Mesodermal cell (in vitro differentiated cells): ENCODE results near the gene MAPK4.

Experiments used
- H3K27ac ChIP-seq: 2 replicates; pipeline ENCODE4 v1.7.0; 2013; ENCODE audit warnings: mild to moderate bottlenecking, low read depth, low read length, moderate library complexity; ENCODE audit not compliant: severe bottlenecking
- H3K36me3 ChIP-seq: 2 replicates; pipeline ENCODE4 v1.7.1; 2013; ENCODE audit warnings: mild to moderate bottlenecking, low read length, moderate library complexity; ENCODE audit not compliant: control insufficient read depth, insufficient read depth
- H3K4me1 ChIP-seq: one replicate; pipeline ENCODE4 v1.7.1; 2013; ENCODE audit warnings: mild to moderate bottlenecking, low read length; ENCODE audit not compliant: insufficient read depth, control insufficient read depth, poor library complexity, severe bottlenecking
- H3K4me3 ChIP-seq: 2 replicates; pipeline ENCODE4 v1.7.0; 2013; ENCODE audit warnings: low read length, control low read depth, mild to moderate bottlenecking; ENCODE audit not compliant: insufficient read depth, poor library complexity, severe bottlenecking; ENCODE audit errors: extremely low read depth
- H3K9me3 ChIP-seq: 2 replicates; pipeline ENCODE4 v1.7.1; 2013; ENCODE audit warnings: mild to moderate bottlenecking, low read length, moderate library complexity; ENCODE audit not compliant: control insufficient read depth
- WGBS, 2 experiments: methylation state at CpG; one replicate each; pipeline ENCODE4 v1.1.5; 2013; ENCODE audit warnings: missing lambda C conversion rate in 2 of 2; ENCODE audit not compliant: insufficient coverage in 2 of 2; 5-methylcytosine and 5-hydroxymethylcytosine counted together

Gene MAPK4

DNA sequence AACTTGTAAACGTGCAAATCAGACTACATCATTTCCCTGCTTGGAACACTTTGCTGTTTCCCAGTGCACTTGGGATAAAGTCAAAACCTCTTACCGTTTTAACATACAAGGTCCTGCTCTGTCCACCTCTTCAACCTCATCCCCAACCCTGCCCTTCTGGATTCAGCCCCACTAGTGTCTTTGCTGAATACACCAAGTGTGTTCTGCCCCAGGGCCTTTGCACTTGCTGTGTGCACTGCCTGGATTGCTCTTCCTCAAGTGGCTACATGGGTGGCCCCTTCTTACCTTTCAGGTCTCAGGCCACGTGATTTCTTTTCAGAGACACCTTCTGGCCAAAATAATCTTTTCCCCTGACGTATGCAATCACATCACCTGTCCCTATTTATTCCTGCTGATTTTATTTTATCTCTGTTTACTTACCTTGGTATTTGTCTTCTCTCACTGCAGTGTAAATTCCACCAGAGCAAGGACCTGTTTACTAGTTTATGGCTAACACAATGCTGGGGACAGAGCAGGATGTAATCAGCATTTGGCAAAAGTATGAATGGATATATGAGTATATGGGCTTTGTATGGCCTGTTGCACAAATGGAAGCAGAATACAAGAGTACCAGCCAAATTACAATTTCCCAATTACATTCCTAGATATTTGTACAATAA, 63.9 kb downstream of the MAPK4 start:
- H3K36me3 ChIP-seq = no peaks in the 10 kb centered on the region
- H3K27ac ChIP-seq = no peak overlapping the region
- H3K4me1 ChIP-seq = peaks cover 2% of the 10 kb centered on the region
- 72 to 88% methylated on average over 4 of the region's 4 CpGs for WGBS, 2 experiments
- H3K4me3 ChIP-seq = no peak overlapping the region
- no peaks in the 10 kb centered on the region for H3K9me3 ChIP-seq

DNA sequence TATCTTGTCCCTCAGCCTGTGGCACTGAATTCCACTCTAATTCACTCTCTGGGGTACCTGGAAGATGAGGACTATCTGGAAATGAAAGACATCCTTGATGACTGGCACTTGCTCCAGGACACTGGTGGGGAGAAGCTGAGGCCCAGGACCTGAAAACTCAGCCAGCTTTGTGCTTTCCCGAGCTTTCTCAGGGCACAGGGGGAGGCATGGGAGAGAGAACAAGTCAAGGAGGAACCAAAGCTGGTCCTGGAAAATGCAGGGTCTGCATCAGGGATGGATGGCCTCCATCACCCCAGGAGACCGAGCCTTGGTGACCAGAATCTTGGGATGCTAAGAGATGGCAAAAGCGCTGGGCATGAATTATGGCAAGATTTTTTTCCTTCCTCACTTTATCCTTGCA, 65.1 kb downstream of the MAPK4 start:
- WGBS, 2 experiments = 86 to 95% methylated on average over 1 to 3 of the region's 3 CpGs
- peaks cover 3% of the 10 kb centered on the region for H3K4me1 ChIP-seq
- no peaks in the 10 kb centered on the region for H3K9me3 ChIP-seq
- no peak overlapping the region for H3K4me3 ChIP-seq
- no peak overlapping the region for H3K27ac ChIP-seq
- H3K36me3 ChIP-seq = no peaks in the 10 kb centered on the region

GRCh38 chr18:50626317-50626716, 66.4 kb downstream of the MAPK4 start:
- Histone ChIP-seq H3K4me3 (no peak overlapping the region), H3K36me3 (no peaks in the 10 kb centered on the region)
- WGBS, 2 experiments = 77 to 96% methylated on average over 5 to 9 of the region's 10 CpGs

GRCh38 chr18:50627594-50628532, 68.0 kb downstream of the MAPK4 start:
- 87 to 88% methylated on average over 12 to 13 of the region's 16 CpGs for WGBS, 2 experiments
- H3K4me1 ChIP-seq = peaks cover 20% of the 10 kb centered on the region

More at GRCh38 chr18:50626317-50626716, 66.4 kb downstream of the MAPK4 start:
- Histone ChIP-seq H3K4me1 (peaks cover 7% of the 10 kb centered on the region), H3K9me3 (no peaks in the 10 kb centered on the region), H3K27ac (no peak overlapping the region)

GRCh38 chr18:50628533-50628905, 68.6 kb downstream of the MAPK4 start:
- no peaks in the 10 kb centered on the region for H3K9me3 ChIP-seq
- H3K36me3 ChIP-seq = no peaks in the 10 kb centered on the region
- 83 to 100% methylated on average over 1 of the region's 2 CpGs for WGBS, 2 experiments
- peaks cover 27% of the 10 kb centered on the region for H3K4me1 ChIP-seq
- H3K4me3 ChIP-seq = no peak overlapping the region
- H3K27ac ChIP-seq = no peak overlapping the region

More at GRCh38 chr18:50627594-50628532, 68.0 kb downstream of the MAPK4 start:
- H3K27ac ChIP-seq = no peak overlapping the region
- no peaks in the 10 kb centered on the region for H3K9me3 ChIP-seq
- no peaks in the 10 kb centered on the region for H3K36me3 ChIP-seq
- no peak overlapping the region for H3K4me3 ChIP-seq

- Histone ChIP-seq H3K9me3 (no peaks in the 10 kb centered on the region), H3K27ac (no peak overlapping the region), H3K36me3 (no peaks in the 10 kb centered on the region), H3K4me1 (peaks cover 28% of the 10 kb centered on the region), H3K4me3 (no peak overlapping the region)
- WGBS, 2 experiments = 96 to 98% methylated on average over 5 of the region's 5 CpGs
Measured at GRCh38 chr18:50629148-50629631, 69.3 kb downstream of the MAPK4 start.

- H3K4me1 ChIP-seq = peaks cover 28% of the 10 kb centered on the region
- WGBS, 2 experiments = 97 to 98% methylated on average over 8 of the region's 8 CpGs
- no peak overlapping the region for H3K27ac ChIP-seq
- H3K4me3 ChIP-seq = no peak overlapping the region
- H3K36me3 ChIP-seq = no peaks in the 10 kb centered on the region
- H3K9me3 ChIP-seq = no peaks in the 10 kb centered on the region
Measured at GRCh38 chr18:50630895-50631294, 71.0 kb downstream of the MAPK4 start.

- Histone ChIP-seq H3K4me1 (peaks cover 28% of the 10 kb centered on the region), H3K27ac (no peak overlapping the region), H3K4me3 (no peak overlapping the region), H3K36me3 (no peaks in the 10 kb centered on the region), H3K9me3 (no peaks in the 10 kb centered on the region)
- WGBS, 2 experiments = 92 to 97% methylated on average over 5 to 6 of the region's 8 CpGs
Measured at GRCh38 chr18:50632895-50633515, 73.1 kb downstream of the MAPK4 start.

- Histone ChIP-seq H3K9me3 (no peaks in the 10 kb centered on the region), H3K36me3 (no peaks in the 10 kb centered on the region), H3K4me3 (no peak overlapping the region), H3K27ac (no peak overlapping the region), H3K4me1 (peaks cover 25% of the 10 kb centered on the region)
- 80% methylated on average over 1 to 2 of the region's 3 CpGs for WGBS, 2 experiments
Measured at GRCh38 chr18:50633992-50634391, 74.1 kb downstream of the MAPK4 start.

DNA sequence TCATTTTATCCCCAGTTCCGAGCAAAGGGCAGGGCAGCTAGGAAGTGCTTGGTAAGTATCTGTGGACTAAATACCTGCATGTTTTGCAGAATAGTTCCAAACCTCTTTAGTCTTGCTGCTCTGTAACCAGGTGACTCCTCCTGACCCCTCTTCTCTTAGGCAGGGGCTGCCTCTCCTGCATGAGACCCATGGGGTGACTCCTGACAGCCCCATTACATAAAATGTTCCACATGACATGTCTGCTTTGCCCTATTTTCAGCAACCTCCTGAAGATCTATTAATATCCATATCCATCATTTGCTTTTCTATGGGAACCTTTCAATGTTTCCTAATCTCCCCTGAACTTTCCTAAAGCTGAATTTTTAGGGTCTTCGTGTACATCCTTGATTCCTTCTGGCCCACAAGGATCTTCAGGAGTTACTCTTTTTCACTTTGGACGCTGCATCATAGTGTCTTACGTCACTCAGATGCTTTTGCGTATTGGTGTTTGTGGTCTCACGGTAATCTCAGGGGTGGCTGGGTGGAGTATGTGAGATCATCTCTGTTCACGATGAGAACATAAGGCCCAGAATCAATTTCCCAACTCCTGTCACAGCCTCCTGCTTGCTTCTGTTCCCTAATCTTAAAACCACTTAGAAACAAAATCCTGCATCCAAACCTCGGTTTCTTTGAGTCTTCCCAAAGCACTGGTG, 76.6 kb downstream of the MAPK4 start:
- H3K9me3 ChIP-seq = no peaks in the 10 kb centered on the region
- WGBS, 2 experiments = 89 to 96% methylated on average over 3 to 7 of the region's 8 CpGs
- no peak overlapping the region for H3K4me3 ChIP-seq
- H3K27ac ChIP-seq = no peak overlapping the region
- peaks cover 19% of the 10 kb centered on the region for H3K4me1 ChIP-seq
- H3K36me3 ChIP-seq = no peaks in the 10 kb centered on the region
